Fibroblast of lung (primary cell): Measurements from ENCODE around the gene ZBTB45. TPM values are rescaled to one million over a fixed set of nuclear protein-coding genes. Genes with fewer than 3 reads are reported as not detected.
A peak's percentile ranks its signal among the peaks of the same experiment; 100 is the strongest.

Experiments
- DNase-seq, 2 donors: peaks; one replicate each; pipeline versions ENCODE4 v3.0.0 to v3.0.0-alpha.2; 2010; ENCODE audit warnings: low read depth in 2 of 2
- H2AFZ ChIP-seq: 2 replicates; pipeline ENCODE4 v1.5.1; 2012; ENCODE audit warnings: low read length, control low read depth, inconsistent platforms
- H3K27ac ChIP-seq: 2 replicates; pipeline ENCODE4 v1.5.1; 2011; ENCODE audit warnings: low read length, control low read depth; ENCODE audit not compliant: insufficient read depth
- H3K27me3 ChIP-seq: 2 replicates; pipeline ENCODE4 v1.5.1; 2011; ENCODE audit warnings: mild to moderate bottlenecking, low read length; ENCODE audit not compliant: control insufficient read depth, insufficient read depth
- H3K36me3 ChIP-seq: 2 replicates; pipeline ENCODE4 v1.5.1; 2011; ENCODE audit warnings: low read length; ENCODE audit not compliant: control insufficient read depth, insufficient read depth
- H3K4me1 ChIP-seq: 2 replicates; pipeline ENCODE4 v1.5.1; 2011; ENCODE audit warnings: low read length; ENCODE audit not compliant: control insufficient read depth, insufficient read depth; ENCODE audit errors: extremely low read depth
- H3K4me2 ChIP-seq: 2 replicates; pipeline ENCODE4 v1.5.1; 2011; ENCODE audit warnings: low read length, control low read depth; ENCODE audit not compliant: insufficient read depth; ENCODE audit errors: extremely low read depth
- H3K4me3 ChIP-seq, 4 experiments: fragments of 200-600 bp in 1 of 4; sonication (generic) in 1 of 4; replicated peaks in 1 of 4; 2 replicates each; pipeline ENCODE4 v1.5.1; 2011 to 2016; ENCODE audit warnings: low read length in 4 of 4, low read depth in 3 of 4, mild to moderate bottlenecking in 3 of 4, control low read depth in 2 of 4, inconsistent platforms in 1 of 4, mixed read lengths in 1 of 4; ENCODE audit not compliant: insufficient read depth in 1 of 4; ENCODE audit errors: control extremely low read depth in 1 of 4
- H3K79me2 ChIP-seq: 2 replicates; pipeline ENCODE4 v1.5.1; 2012; ENCODE audit warnings: mild to moderate bottlenecking, low read length, inconsistent platforms; ENCODE audit not compliant: control insufficient read depth, insufficient read depth
- H3K9ac ChIP-seq: 2 replicates; pipeline ENCODE4 v1.5.1; 2011; ENCODE audit warnings: mild to moderate bottlenecking, low read length, control low read depth; ENCODE audit not compliant: insufficient read depth
- H3K9me3 ChIP-seq: 2 replicates; pipeline ENCODE4 v1.5.1; 2012; ENCODE audit warnings: low read depth, low read length; ENCODE audit not compliant: control insufficient read depth, insufficient read depth
- H4K20me1 ChIP-seq: 2 replicates; pipeline ENCODE4 v1.5.1; 2011; ENCODE audit warnings: low read length; ENCODE audit not compliant: control insufficient read depth, insufficient read depth; ENCODE audit errors: extremely low read depth
- EZH2 ChIP-seq: IDR thresholded peaks from 2 replicates; pipeline ENCODE4 v1.5.1; 2012; ENCODE audit warnings: low read length, control low read depth, mild to moderate bottlenecking; ENCODE audit errors: missing control alignments
- polyA plus RNA-seq, 2 donors: library from polyadenylated mRNA; depleted of rRNA in 1 of 2; stranded (reverse) in 1 of 2; unstranded in 1 of 2; fragments of >200 nt; gene quantifications; 2 replicates each; pipeline ENCODE4 v1.2.1, GENCODE V29; 2011 to 2012; ENCODE audit warnings: missing spikeins in 1 of 2
- total RNA-seq: library from RNA; depleted of rRNA; stranded (reverse); fragments of >200 nt; gene quantifications from 2 replicates; pipeline ENCODE4 v1.2.1, GENCODE V29; 2014
- TF ChIP-seq, protein P1 (sequence below), 2 donors: IDR thresholded peaks in 1 of 2; conservative IDR thresholded peaks in 1 of 2; 1 replicate in 1 of 2; 2 replicates in 1 of 2; pipeline ENCODE4 v1.5.1; 2011 to 2012; ENCODE audit warnings: low read length in 2 of 2, control low read depth in 1 of 2, inconsistent platforms in 1 of 2, low read depth in 1 of 2, mild to moderate bottlenecking in 1 of 2

Gene ZBTB45
- total and polyA plus RNA-seq, 2 donors (not counting 1 experiment from before 2014, with no cell fraction given): 3.1 to 5.9 TPM

- H3K4me3 ChIP-seq: peak overlapping the region in 1 of 4 experiments; percentile 79
- H3K36me3 ChIP-seq: peaks cover 25% of the 10 kb centered on the region
- no peak overlapping the region for H2AFZ ChIP-seq
- H3K4me2 ChIP-seq: peak overlapping the region; percentile 92
- DNase-seq: no peak
- H3K27me3 ChIP-seq: no peaks in the 10 kb centered on the region
- no peak for TF ChIP-seq EZH2
- TF ChIP-seq, protein P1, sequence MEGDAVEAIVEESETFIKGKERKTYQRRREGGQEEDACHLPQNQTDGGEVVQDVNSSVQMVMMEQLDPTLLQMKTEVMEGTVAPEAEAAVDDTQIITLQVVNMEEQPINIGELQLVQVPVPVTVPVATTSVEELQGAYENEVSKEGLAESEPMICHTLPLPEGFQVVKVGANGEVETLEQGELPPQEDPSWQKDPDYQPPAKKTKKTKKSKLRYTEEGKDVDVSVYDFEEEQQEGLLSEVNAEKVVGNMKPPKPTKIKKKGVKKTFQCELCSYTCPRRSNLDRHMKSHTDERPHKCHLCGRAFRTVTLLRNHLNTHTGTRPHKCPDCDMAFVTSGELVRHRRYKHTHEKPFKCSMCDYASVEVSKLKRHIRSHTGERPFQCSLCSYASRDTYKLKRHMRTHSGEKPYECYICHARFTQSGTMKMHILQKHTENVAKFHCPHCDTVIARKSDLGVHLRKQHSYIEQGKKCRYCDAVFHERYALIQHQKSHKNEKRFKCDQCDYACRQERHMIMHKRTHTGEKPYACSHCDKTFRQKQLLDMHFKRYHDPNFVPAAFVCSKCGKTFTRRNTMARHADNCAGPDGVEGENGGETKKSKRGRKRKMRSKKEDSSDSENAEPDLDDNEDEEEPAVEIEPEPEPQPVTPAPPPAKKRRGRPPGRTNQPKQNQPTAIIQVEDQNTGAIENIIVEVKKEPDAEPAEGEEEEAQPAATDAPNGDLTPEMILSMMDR (conservative IDR thresholded peaks at IDR 0.05 in 1 of 2, IDR thresholded peaks at IDR 0.05 in 1 of 2; ENCODE audit: low read depth in 1 of 2, low read length in 2 of 2): no peak
- no peaks in the 10 kb centered on the region for H3K9me3 ChIP-seq
- peaks cover 36% of the 10 kb centered on the region for H3K79me2 ChIP-seq
- no peaks in the 10 kb centered on the region for H4K20me1 ChIP-seq
- H3K27ac ChIP-seq: peak overlapping the region; percentile 69
- peaks cover 20% of the 10 kb centered on the region for H3K4me1 ChIP-seq
- H3K9ac ChIP-seq: no peak overlapping the region
Observed at GRCh38 chr19:58555920-58556621, 36.5 kb upstream of the ZBTB45 start.

- H3K79me2 ChIP-seq: peaks cover 36% of the 10 kb centered on the region
- DNase-seq: no peak
- H3K36me3 ChIP-seq: peaks cover 30% of the 10 kb centered on the region
Observed at GRCh38 chr19:58555369-58555885, 35.8 kb upstream of the ZBTB45 start.

More at GRCh38 chr19:58555369-58555885, 35.8 kb upstream of the ZBTB45 start:
- Histone ChIP-seq H3K27ac (peak overlapping the region; percentile 96), H3K27me3 (no peaks in the 10 kb centered on the region), H3K9ac (peak overlapping the region; percentile 48), H2AFZ (peak overlapping the region; percentile 30), H3K4me3 (peak overlapping the region in 3 of 4 experiments; percentile 42 to 83 (median 54)), H3K4me1 (peaks cover 20% of the 10 kb centered on the region), H3K9me3 (no peaks in the 10 kb centered on the region), H4K20me1 (no peaks in the 10 kb centered on the region), H3K4me2 (peak overlapping the region; percentile 89)
- TF ChIP-seq EZH2: no peak
- TF ChIP-seq, protein P1 (conservative IDR thresholded peaks at IDR 0.05 in 1 of 2, IDR thresholded peaks at IDR 0.05 in 1 of 2; ENCODE audit: low read depth in 1 of 2, low read length in 2 of 2): no peak
